ENCODE data around the gene MPHOSPH9. TPM values are rescaled to one million over a fixed set of nuclear protein-coding genes. Genes with fewer than 3 reads are reported as not detected.
"Not testable (repeated sequence)": the region's sequence is repeated elsewhere in the genome, so short reads cannot be mapped to it uniquely, and the experiment has no call there.

The MPHOSPH9 gene
- total RNA-seq, 2 donors from 2014 or later = 104 to 121 TPM

DNA sequence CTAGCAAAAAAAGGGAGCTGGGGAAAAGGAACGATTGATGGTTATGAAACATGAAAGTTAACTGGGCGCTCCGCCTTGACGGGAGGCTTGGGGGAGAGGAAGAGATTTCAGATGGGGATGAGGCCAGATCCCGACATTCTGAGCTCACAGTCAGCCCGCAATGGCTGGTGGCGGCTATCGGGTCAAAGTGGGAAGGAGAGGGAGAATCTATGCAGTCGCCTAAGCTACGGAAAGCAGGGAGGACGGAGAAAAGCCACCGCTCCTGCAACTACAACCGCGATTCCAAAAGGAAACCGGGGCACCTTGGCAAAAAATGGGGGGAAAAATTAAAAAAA is 502 bp downstream of the MPHOSPH9 start:
- DNase-seq (no peak), ATAC-seq (replicated peaks in 1 of 2) (no peak)
- Mint-ChIP-seq H3K36me3 (ENCODE audit: insufficient read depth in 2 of 2) (peaks cover 7 to 21% of the 10 kb centered on the region in 2 donors), H3K27ac (peak overlapping the region; percentile 98), H3K9me3 (no peaks in the 10 kb centered on the region), H3K4me3 (peak overlapping the region; percentile 98 to 99), H3K27me3 (ENCODE audit: low read depth) (no peaks in the 10 kb centered on the region), H3K4me1 (ENCODE audit: low read depth) (peaks cover 76% of the 10 kb centered on the region)

DNA sequence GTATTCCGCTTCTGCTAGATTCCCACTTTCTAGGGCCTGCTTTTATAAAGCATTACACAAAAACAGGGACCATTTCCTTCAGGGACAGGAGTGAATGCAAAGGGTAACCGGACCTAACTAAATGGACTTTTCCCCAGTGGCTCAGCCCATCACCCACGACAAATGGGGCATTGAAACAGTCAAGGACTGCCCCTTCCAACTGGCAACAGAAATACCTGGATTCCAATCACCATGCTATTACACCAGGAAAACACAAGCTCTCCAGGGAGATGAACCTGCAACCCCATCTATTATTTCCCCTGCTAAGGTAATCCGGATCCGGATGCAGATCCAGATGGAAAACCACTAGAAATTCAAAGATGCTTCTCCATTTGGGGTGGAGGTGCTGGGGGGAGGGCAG is 1.0 kb downstream of the MPHOSPH9 start:
- ATAC-seq (replicated peaks in 1 of 2) = no peak
- H3K4me1 Mint-ChIP-seq (ENCODE audit: low read depth) = peaks cover 74% of the 10 kb centered on the region

DNA sequence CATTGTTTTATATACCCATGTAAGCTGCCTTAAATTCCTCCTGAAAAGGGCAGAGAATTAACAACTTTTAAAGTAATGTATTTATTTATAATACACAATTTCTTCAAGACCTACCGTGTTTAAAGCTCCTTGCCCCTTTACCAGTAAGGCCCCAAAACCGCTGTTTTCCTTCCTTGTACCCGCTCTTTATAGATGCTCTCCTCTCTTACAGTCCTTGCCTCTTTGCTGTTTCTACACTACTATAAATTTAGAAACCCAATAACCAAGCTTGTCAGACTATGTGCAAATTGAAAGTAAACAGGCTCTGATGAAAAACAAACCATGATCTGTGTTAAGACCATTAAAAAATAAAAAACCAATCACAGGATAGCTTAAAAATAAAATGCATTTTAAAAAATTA is 3.9 kb downstream of the MPHOSPH9 start:
- H3K27me3 Mint-ChIP-seq (ENCODE audit: low read depth) = no peaks in the 10 kb centered on the region
- ATAC-seq (replicated peaks in 1 of 2) (no peak), DNase-seq (no peak)
- H3K4me1 Mint-ChIP-seq (ENCODE audit: low read depth) = peaks cover 71% of the 10 kb centered on the region
- H3K36me3 Mint-ChIP-seq (ENCODE audit: insufficient read depth in 2 of 2) = peaks cover 6 to 14% of the 10 kb centered on the region in 2 donors
- H3K27ac Mint-ChIP-seq = peak overlapping the region; percentile 95
- no peaks in the 10 kb centered on the region for H3K9me3 Mint-ChIP-seq
- peak overlapping the region; percentile 81 to 93 for H3K4me3 Mint-ChIP-seq

More for the DNA sequence above, 1.0 kb downstream of the MPHOSPH9 start:
- DNase-seq = no peak
- H3K4me3 Mint-ChIP-seq = peak overlapping the region; percentile 98 to 99
- H3K36me3 Mint-ChIP-seq (ENCODE audit: insufficient read depth in 2 of 2) = peaks cover 7 to 21% of the 10 kb centered on the region in 2 donors
- no peaks in the 10 kb centered on the region for H3K27me3 Mint-ChIP-seq (ENCODE audit: low read depth)
- H3K9me3 Mint-ChIP-seq = no peaks in the 10 kb centered on the region
- peak overlapping the region; percentile 98 for H3K27ac Mint-ChIP-seq

DNA sequence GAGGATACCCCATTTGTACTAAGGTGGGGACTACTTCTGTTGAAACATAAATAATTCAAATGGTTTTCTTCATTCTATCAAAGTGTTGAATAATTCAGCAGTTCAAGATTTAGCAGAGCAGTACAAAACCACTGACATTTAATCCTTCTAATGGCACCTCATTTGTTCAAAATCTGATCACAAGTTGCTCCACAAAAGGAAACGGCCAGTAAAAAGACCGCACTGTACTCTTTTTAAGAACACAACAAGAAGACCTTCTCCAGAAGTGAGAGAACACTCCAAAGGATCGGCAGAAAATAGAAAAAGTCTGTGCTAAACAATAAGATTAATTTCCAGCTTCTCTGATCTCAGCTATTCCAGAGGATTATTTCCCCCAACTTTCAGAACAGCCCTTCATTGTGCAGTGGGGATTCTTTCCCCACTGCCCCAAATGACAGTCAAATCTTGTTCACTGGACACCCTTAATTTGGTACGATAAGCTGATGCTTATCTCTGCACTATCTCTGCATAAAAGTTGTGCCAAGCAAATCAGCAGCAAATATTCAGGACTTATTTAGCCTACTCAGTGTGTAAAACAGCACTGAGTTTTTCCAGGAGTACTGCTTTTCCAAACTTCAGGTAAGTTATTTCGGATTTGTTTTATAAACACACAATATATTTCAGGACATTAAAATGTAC is 5.2 kb downstream of the MPHOSPH9 start:
- Mint-ChIP-seq H3K4me3 (peak overlapping the region; percentile 20 to 66), H3K9me3 (no peaks in the 10 kb centered on the region), H3K36me3 (ENCODE audit: insufficient read depth in 2 of 2) (peaks cover 5 to 14% of the 10 kb centered on the region in 2 donors), H3K27ac (peak overlapping the region; percentile 50), H3K27me3 (ENCODE audit: low read depth) (no peaks in the 10 kb centered on the region), H3K4me1 (ENCODE audit: low read depth) (peaks cover 82% of the 10 kb centered on the region)
- no peak for DNase-seq
- ATAC-seq (replicated peaks in 1 of 2) = no peak

DNA sequence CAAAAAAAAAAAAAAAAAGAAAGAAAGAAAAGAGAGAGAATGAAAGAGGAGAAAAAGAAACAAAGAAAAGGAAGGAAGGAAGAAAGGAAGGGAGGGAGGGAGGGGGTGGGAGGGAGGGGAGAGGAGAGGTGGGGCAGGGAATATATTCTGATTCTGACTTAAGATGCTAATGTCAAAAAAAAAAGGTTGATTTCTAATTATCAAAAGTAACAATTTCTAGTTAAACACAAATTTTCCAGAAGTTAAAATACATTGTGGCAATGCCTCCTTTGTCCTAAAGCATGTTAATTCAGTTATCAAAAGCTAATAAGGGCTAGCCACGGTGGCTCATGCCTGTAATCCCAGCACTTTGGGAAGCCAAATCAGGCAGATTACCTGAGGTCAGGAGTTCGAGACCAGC is 7.5 kb downstream of the MPHOSPH9 start:
- H3K4me1 Mint-ChIP-seq (ENCODE audit: low read depth) = peaks cover 82% of the 10 kb centered on the region
- no peak overlapping the region for H3K4me3 Mint-ChIP-seq
- ATAC-seq (replicated peaks in 1 of 2) (no peak), DNase-seq (no peak)
- H3K36me3 Mint-ChIP-seq (ENCODE audit: insufficient read depth in 2 of 2) = peaks cover 11 to 22% of the 10 kb centered on the region in 2 donors
- no peaks in the 10 kb centered on the region for H3K27me3 Mint-ChIP-seq (ENCODE audit: low read depth)
- peak overlapping the region; percentile 85 for H3K27ac Mint-ChIP-seq
- H3K9me3 Mint-ChIP-seq = no peaks in the 10 kb centered on the region

DNA sequence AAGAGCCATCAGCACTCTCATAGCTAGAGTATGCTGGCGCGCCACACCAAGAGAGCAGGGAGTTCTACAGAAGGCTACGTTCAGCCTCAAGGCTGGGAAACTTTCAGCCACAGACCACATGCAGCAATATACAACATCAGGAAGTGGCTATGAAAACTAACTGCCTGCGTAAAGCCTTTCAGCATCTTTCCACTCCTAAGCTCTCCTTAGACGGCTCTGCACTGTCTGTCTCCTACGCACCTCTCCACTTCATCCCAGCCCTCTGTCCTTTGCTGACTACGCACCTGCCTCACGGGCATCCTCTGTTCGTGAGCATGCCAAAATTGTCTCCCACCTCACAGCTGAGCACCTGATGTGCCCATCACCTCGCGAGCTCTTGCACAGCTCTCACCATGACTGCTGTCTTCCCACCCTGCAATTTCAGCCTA is 9.7 kb downstream of the MPHOSPH9 start:
- Mint-ChIP-seq H3K27ac (peak overlapping the region; percentile 6), H3K4me3 (peak overlapping the region; percentile 67 to 78), H3K36me3 (ENCODE audit: insufficient read depth in 2 of 2) (peaks cover 11 to 30% of the 10 kb centered on the region in 2 donors), H3K27me3 (ENCODE audit: low read depth) (no peaks in the 10 kb centered on the region), H3K9me3 (no peaks in the 10 kb centered on the region), H3K4me1 (ENCODE audit: low read depth) (peaks cover 64% of the 10 kb centered on the region)
- ATAC-seq (replicated peaks in 1 of 2) (peak; percentile 98), DNase-seq (peak; percentile 65 to 71)

DNA sequence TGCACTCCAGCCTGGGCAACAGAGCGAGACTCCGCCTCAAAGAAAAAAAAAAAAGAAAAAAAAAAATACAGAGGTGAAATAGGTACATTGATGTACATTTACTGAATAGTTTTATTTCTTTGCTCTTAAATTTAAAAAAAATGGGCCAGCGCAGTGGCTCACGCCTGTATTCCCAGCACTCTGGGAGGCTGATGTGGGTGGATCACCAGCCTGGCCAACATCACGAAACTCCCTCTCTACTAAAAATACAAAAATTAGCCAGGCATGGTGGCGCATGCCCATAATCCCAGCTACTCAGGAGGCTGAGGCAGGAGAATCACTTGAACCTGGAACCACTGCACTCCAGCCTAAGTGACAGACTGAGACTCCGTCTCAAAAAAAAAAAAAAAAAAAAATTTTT is 25.1 kb downstream of the MPHOSPH9 start:
- not testable (repeated sequence) for H3K4me3 Mint-ChIP-seq; H3K27ac Mint-ChIP-seq; H3K27me3 Mint-ChIP-seq (ENCODE audit: low read depth); DNase-seq; H3K9me3 Mint-ChIP-seq; ATAC-seq (replicated peaks in 1 of 2); H3K4me1 Mint-ChIP-seq (ENCODE audit: low read depth)
- H3K36me3 Mint-ChIP-seq (ENCODE audit: insufficient read depth in 2 of 2) = peaks cover 11 to 36% of the 10 kb centered on the region in 2 donors

DNA sequence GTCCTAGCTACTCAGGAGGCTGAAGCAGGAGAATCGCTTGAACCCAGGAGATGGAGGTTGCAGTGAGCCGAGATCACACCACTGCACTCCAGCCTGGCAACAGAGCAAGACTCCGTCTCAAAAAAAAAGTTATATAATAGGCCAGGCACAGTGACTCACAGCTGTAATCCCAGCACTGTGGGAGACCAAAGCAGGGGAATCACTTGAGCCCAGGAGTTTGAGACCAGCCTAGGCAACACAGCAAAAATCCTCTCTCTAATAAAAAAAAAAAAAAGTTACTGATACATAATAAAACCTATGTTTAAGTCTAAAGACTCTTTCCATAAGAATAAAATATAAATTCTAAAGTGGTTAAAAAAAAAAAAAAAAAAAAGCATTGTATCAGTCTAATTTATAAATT is 26.1 kb downstream of the MPHOSPH9 start:
- not testable (repeated sequence) for ATAC-seq (replicated peaks in 1 of 2); H3K27me3 Mint-ChIP-seq (ENCODE audit: low read depth); H3K4me3 Mint-ChIP-seq; H3K4me1 Mint-ChIP-seq (ENCODE audit: low read depth); H3K9me3 Mint-ChIP-seq; DNase-seq; H3K27ac Mint-ChIP-seq
- peaks cover 12 to 41% of the 10 kb centered on the region in 2 donors for H3K36me3 Mint-ChIP-seq (ENCODE audit: insufficient read depth in 2 of 2)

DNA sequence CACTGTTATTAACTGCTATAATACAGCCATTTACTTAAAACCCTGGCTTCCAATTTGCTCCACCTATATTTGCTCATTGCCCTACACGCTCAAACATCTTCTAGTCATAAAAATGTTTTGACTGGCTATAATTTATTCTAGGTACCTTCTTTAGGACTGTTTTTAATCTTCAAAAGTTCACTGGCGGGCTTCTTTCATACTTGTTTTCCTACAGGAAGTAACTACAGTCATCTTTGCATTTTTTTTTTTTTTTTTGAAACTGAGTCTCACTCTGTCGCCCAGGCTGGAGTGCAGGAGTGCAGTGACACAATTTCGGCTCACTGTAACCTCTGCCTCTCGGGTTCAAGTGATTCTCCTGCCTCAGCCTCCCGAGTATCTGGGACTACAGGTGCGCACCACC is 32.5 kb downstream of the MPHOSPH9 start:
- Mint-ChIP-seq H3K4me3 (peak overlapping the region in 1 of 2 donors; percentile 51), H3K36me3 (ENCODE audit: insufficient read depth in 2 of 2) (peaks cover 13 to 50% of the 10 kb centered on the region in 2 donors)
- peak; percentile 71 to 81 for ATAC-seq (replicated peaks in 1 of 2)

DNA sequence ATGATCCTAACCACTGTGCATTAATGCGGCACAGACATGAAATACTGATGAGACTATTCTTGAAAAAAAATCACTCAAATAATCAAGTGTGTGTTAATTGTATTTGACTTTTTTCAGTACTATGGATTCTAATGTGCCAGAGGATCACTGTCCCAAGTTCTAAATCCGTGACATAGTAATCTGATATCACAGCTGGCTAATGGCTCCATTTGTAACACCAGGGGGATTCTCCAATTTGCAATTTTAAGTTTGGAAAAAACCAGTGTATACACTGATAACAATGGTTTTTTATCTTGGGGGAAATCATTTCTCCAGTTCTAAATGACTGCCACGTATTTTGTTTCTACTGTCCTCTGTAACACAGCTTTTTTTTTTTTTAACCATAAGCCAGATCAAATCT is 33.0 kb downstream of the MPHOSPH9 start:
- Mint-ChIP-seq H3K9me3 (no peaks in the 10 kb centered on the region), H3K27ac (peak overlapping the region; percentile 94), H3K4me3 (peak overlapping the region in 1 of 2 donors; percentile 51), H3K4me1 (ENCODE audit: low read depth) (peaks cover 20% of the 10 kb centered on the region), H3K36me3 (ENCODE audit: insufficient read depth in 2 of 2) (peaks cover 12 to 48% of the 10 kb centered on the region in 2 donors), H3K27me3 (ENCODE audit: low read depth) (no peaks in the 10 kb centered on the region)
- ATAC-seq (replicated peaks in 1 of 2) = no peak
- DNase-seq = no peak

More for the DNA sequence above, 32.5 kb downstream of the MPHOSPH9 start:
- Mint-ChIP-seq H3K27me3 (ENCODE audit: low read depth) (no peaks in the 10 kb centered on the region), H3K4me1 (ENCODE audit: low read depth) (peaks cover 20% of the 10 kb centered on the region), H3K9me3 (no peaks in the 10 kb centered on the region), H3K27ac (peak overlapping the region; percentile 94)
- DNase-seq = peak; percentile 11 to 13

DNA sequence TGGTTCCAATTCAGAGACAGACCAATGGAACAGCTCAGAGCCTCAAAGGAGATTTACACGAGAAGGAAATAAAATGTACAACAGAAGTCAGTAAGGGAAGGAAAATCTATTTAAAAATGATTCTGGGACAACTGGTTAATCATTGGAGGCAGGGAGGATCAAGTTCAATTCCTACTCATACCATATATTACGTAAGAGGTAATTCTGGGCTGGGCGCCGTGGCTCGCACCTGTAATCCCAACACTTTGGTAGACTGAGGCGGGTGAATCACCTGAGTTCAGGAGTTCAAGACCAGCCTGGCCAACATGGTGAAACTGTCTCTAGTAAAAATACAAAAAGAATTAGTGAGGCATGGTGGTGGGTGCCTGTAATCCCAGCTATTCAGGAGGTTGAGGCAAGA is 45.3 kb downstream of the MPHOSPH9 start:
- no peak for ATAC-seq (replicated peaks in 1 of 2)
- DNase-seq = no peak
- H3K4me1 Mint-ChIP-seq (ENCODE audit: low read depth) = no peaks in the 10 kb centered on the region
- H3K27ac Mint-ChIP-seq = no peak overlapping the region
- H3K9me3 Mint-ChIP-seq = no peaks in the 10 kb centered on the region
- peaks cover 7 to 34% of the 10 kb centered on the region in 2 donors for H3K36me3 Mint-ChIP-seq (ENCODE audit: insufficient read depth in 2 of 2)
- H3K27me3 Mint-ChIP-seq (ENCODE audit: low read depth) = no peaks in the 10 kb centered on the region
- H3K4me3 Mint-ChIP-seq = no peak overlapping the region

DNA sequence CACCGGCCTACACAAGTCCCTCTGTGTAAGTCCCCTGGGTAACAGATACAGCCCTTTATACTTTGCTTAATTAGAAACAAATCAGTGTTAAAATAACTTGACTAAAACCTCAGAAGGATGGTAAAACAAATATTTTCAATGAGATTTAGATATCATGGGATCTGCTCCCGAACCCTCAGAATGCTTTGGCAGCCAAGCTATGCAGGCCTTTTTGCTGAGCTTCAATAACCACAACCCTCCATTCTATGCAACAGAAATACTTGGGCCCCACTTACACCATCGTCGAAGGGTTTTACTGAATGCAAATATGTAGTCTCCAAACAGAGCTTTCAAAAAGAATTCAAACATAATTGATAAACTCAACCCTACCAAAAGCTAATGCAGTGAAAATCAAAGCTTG is 52.8 kb downstream of the MPHOSPH9 start:
- no peak for DNase-seq
- H3K4me1 Mint-ChIP-seq (ENCODE audit: low read depth) = no peaks in the 10 kb centered on the region

DNA sequence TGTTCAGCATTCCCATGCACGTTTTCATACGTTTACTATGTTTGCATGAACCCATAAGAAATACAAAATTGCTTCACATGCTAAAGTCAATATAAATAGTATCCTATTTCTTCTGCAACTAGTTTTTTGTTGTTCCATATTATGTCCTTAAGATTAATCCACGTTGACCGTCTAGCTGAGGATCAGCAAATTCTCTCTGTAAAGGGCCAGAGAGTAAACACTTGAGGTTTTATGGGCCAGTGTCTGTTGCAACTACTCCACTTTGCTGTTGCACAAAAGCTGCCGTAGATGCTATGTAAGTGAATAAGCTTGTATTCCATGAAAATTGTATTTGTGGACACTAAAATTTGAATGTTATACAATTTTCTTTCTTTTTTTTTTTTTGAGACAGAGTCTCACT is 61.0 kb downstream of the MPHOSPH9 start:
- DNase-seq (no peak), ATAC-seq (replicated peaks in 1 of 2) (no peak)
- H3K9me3 Mint-ChIP-seq = no peaks in the 10 kb centered on the region
- H3K4me3 Mint-ChIP-seq = no peak overlapping the region
- peaks cover 3 to 18% of the 10 kb centered on the region in 2 donors for H3K36me3 Mint-ChIP-seq (ENCODE audit: insufficient read depth in 2 of 2)
- H3K27ac Mint-ChIP-seq = no peak overlapping the region
- no peaks in the 10 kb centered on the region for H3K27me3 Mint-ChIP-seq (ENCODE audit: low read depth)
- peaks cover 15% of the 10 kb centered on the region for H3K4me1 Mint-ChIP-seq (ENCODE audit: low read depth)

More for the DNA sequence above, 52.8 kb downstream of the MPHOSPH9 start:
- Mint-ChIP-seq H3K27ac (no peak overlapping the region), H3K36me3 (ENCODE audit: insufficient read depth in 2 of 2) (peaks cover 2 to 21% of the 10 kb centered on the region in 2 donors), H3K4me3 (no peak overlapping the region), H3K9me3 (no peaks in the 10 kb centered on the region), H3K27me3 (ENCODE audit: low read depth) (no peaks in the 10 kb centered on the region)
- no peak for ATAC-seq (replicated peaks in 1 of 2)

DNA sequence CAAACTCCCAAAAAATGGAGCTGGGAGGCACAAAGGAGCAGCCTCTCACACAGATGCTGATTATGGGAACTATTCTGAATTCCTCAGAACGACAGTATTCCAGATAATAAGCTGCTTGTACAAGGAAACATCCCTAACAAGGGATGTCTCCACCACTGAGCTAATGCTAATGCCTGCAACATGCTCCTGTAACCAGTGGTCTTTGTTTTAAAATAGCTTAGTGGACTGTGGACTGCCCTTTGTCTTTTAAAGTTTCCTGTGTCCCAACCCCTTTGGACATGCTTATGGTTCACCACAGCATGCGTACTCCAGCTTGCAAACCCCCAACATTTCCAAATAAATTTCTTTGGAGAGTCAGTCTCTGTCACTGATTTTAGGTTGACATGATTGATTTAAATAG is 65.6 kb downstream of the MPHOSPH9 start:
- Mint-ChIP-seq H3K27me3 (ENCODE audit: low read depth) (no peaks in the 10 kb centered on the region), H3K27ac (no peak overlapping the region), H3K4me3 (no peak overlapping the region), H3K36me3 (ENCODE audit: insufficient read depth in 2 of 2) (peaks cover 3 to 14% of the 10 kb centered on the region in 2 donors), H3K9me3 (no peaks in the 10 kb centered on the region), H3K4me1 (ENCODE audit: low read depth) (peaks cover 15% of the 10 kb centered on the region)
- DNase-seq (no peak), ATAC-seq (replicated peaks in 1 of 2) (no peak)

All from activated T-cell treated with anti-CD3 and anti-CD28 coated beads, Interleukin-2, amount 50 U/mL, for 72 hours (primary cell).